CD8-positive, alpha-beta memory T cell (primary cell): ENCODE measurements around the gene MRPS23. TPM values are rescaled to one million over a fixed set of nuclear protein-coding genes. Genes with fewer than 3 reads are reported as not detected.

Experiments used
- CTCF ChIA-PET: fragments of 350-600 bp; sonication (Branson Sonifier 250); formaldehyde crosslinking; loops from one replicate; lab custom pipeline; 2021; ENCODE audit warnings: antibody characterized with exemption; lab: Charles Lee
- POLR2A ChIA-PET: fragments of 350-600 bp; sonication (Branson Sonifier 250); formaldehyde crosslinking; loops from one replicate; lab custom pipeline; 2021; ENCODE audit warnings: antibody characterized with exemption; lab: Charles Lee
- DNase-seq, 5 donors: peaks; one replicate each; pipeline versions ENCODE4 v3.0.0 to v3.0.0-alpha.2; 2020 to 2022; ENCODE audit warnings: mixed read lengths in 1 of 5
- H3K27ac ChIP-seq: one replicate; pipeline ENCODE4 v1.7.0; 2013; ENCODE audit warnings: low read depth, mild to moderate bottlenecking, low read length, moderate library complexity
- H3K27me3 ChIP-seq: 2 replicates; pipeline ENCODE4 v1.7.0; 2013; ENCODE audit warnings: low read length, mild to moderate bottlenecking; ENCODE audit not compliant: insufficient read depth, poor library complexity, severe bottlenecking
- H3K36me3 ChIP-seq: 2 replicates; pipeline ENCODE4 v1.7.0; 2013; ENCODE audit warnings: mild to moderate bottlenecking, low read length, moderate library complexity; ENCODE audit not compliant: insufficient read depth
- H3K4me1 ChIP-seq: 2 replicates; pipeline ENCODE4 v1.7.0; 2013; ENCODE audit warnings: mild to moderate bottlenecking, low read length, moderate library complexity; ENCODE audit not compliant: insufficient read depth
- H3K4me3 ChIP-seq: 2 replicates; pipeline ENCODE4 v1.7.0; 2013; ENCODE audit warnings: mild to moderate bottlenecking, low read length
- H3K9me3 ChIP-seq: 2 replicates; pipeline ENCODE4 v1.7.0; 2013; ENCODE audit warnings: mild to moderate bottlenecking, low read length
- H3K27ac Mint-ChIP-seq, 8 donors: one replicate each; pipeline ENCODE4 v1.8.0; 2020 to 2021; ENCODE audit warnings: mixed read lengths in 8 of 8, mild to moderate bottlenecking in 6 of 8, inconsistent platforms in 3 of 8, moderate library complexity in 3 of 8
- H3K27me3 Mint-ChIP-seq, 2 donors: one replicate each; pipeline ENCODE4 v1.8.0; 2020 to 2021; ENCODE audit warnings: mixed read lengths in 2 of 2, mild to moderate bottlenecking in 1 of 2, moderate library complexity in 1 of 2
- H3K36me3 Mint-ChIP-seq, 3 donors: one replicate each; pipeline ENCODE4 v1.8.0; 2020 to 2021; ENCODE audit warnings: mixed read lengths in 3 of 3, inconsistent platforms in 1 of 3, mild to moderate bottlenecking in 1 of 3
- H3K4me1 Mint-ChIP-seq, 3 donors: one replicate each; pipeline ENCODE4 v1.8.0; 2020 to 2021; ENCODE audit warnings: mixed read lengths in 3 of 3, inconsistent platforms in 1 of 3, mild to moderate bottlenecking in 1 of 3
- H3K4me3 Mint-ChIP-seq, 7 donors: one replicate each; pipeline ENCODE4 v1.8.0; 2020 to 2021; ENCODE audit warnings: mixed read lengths in 7 of 7, mild to moderate bottlenecking in 6 of 7, moderate library complexity in 4 of 7, inconsistent platforms in 2 of 7
- H3K9me3 Mint-ChIP-seq, 5 donors: one replicate each; pipeline ENCODE4 v1.8.0; 2020 to 2022; ENCODE audit warnings: mixed read lengths in 5 of 5, mild to moderate bottlenecking in 3 of 5, moderate library complexity in 2 of 5, inconsistent platforms in 1 of 5
- polyA plus RNA-seq: library from polyadenylated mRNA; unstranded; fragments of 300-500 nt; fragmentation: Illumina TruSeq; gene quantifications from one replicate; pipeline ENCODE4 v1.2.3, GENCODE V29; 2021
- total RNA-seq, 2 experiments: library from RNA; stranded (reverse); gene quantifications; one replicate each; pipeline ENCODE4 v1.2.3, GENCODE V29; 2021

MRPS23 gene
- total and polyA plus RNA-seq, 3 experiments from 2014 or later = 42.6 to 88.5 (median 83.1) TPM

DNA sequence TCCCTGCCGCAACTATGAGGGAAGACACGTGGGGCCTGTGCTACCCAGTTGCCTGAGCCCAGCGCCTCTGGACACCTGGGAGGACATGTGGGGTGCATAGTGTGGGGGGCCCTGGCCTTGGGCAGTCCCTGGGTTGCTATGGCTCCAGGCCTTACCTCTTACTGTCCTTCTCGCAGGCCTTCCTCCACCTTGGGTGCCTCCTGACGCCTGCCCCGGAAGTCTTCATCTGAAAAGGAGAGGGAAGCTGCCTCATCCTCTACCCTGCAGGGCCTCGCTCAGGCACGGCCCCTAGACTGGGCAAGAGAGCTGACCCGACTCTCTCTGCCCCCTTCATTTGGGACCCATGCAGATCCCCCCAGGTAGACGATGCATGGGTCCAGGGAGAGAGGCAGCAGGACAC lies 16.5 kb upstream of the MRPS23 start:
- ChIA-PET POLR2A (no interaction called here), CTCF (no interaction called here)
- H3K4me1 ChIP-seq = peaks cover 11% of the 10 kb centered on the region
- no peaks in the 10 kb centered on the region for H3K27me3 ChIP-seq
- H3K27me3 Mint-ChIP-seq = peaks cover 13 to 21% of the 10 kb centered on the region in 2 donors
- H3K4me1 Mint-ChIP-seq = peaks cover 0 to 11% (median 1%) of the 10 kb centered on the region in 3 donors
- H3K27ac ChIP-seq = no peak overlapping the region
- H3K27ac Mint-ChIP-seq = no peak overlapping the region
- no peak overlapping the region for H3K4me3 ChIP-seq
- H3K36me3 ChIP-seq = no peaks in the 10 kb centered on the region
- no peak for DNase-seq
- no peak overlapping the region for H3K4me3 Mint-ChIP-seq
- no peaks in the 10 kb centered on the region for H3K9me3 ChIP-seq
- H3K9me3 Mint-ChIP-seq = no peaks in the 10 kb centered on the region
- H3K36me3 Mint-ChIP-seq = no peaks in the 10 kb centered on the region

- DNase-seq = no peak
- Mint-ChIP-seq H3K9me3 (no peaks in the 10 kb centered on the region), H3K36me3 (no peaks in the 10 kb centered on the region), H3K4me3 (no peak overlapping the region), H3K4me1 (peaks cover 8 to 20% (median 11%) of the 10 kb centered on the region in 3 donors), H3K27me3 (peaks cover 19 to 26% of the 10 kb centered on the region in 2 donors), H3K27ac (peak overlapping the region in 1 of 8 donors; percentile 83)
- POLR2A ChIA-PET = no interaction called here
- Histone ChIP-seq H3K27me3 (no peaks in the 10 kb centered on the region), H3K36me3 (no peaks in the 10 kb centered on the region), H3K4me3 (no peak overlapping the region), H3K4me1 (peaks cover 21% of the 10 kb centered on the region), H3K27ac (no peak overlapping the region), H3K9me3 (no peaks in the 10 kb centered on the region)
- CTCF ChIA-PET = no interaction called here
Measured at GRCh38 chr17:57864273-57864672, 14.4 kb upstream of the MRPS23 start.

GRCh38 chr17:57862694-57863667 lies 13.1 kb upstream of the MRPS23 start:
- no peak overlapping the region for H3K27ac ChIP-seq
- CTCF ChIA-PET = interaction anchor here (1.4 to 6.7 kb wide), 2 partner anchors 134 to 138 kb away, joined by 4 to 54 read pairs; no protein-coding TSS in a partner anchor
- peaks cover 4% of the 10 kb centered on the region for H3K27me3 ChIP-seq
- Mint-ChIP-seq H3K9me3 (no peaks in the 10 kb centered on the region), H3K27me3 (peaks cover 23 to 39% of the 10 kb centered on the region in 2 donors), H3K36me3 (no peaks in the 10 kb centered on the region), H3K27ac (no peak overlapping the region), H3K4me1 (peaks cover 10 to 21% (median 11%) of the 10 kb centered on the region in 3 donors), H3K4me3 (peak overlapping the region in 1 of 7 donors; percentile 10)
- peaks cover 19% of the 10 kb centered on the region for H3K4me1 ChIP-seq
- peak in 1 of 5 donors; percentile 10 for DNase-seq
- H3K9me3 ChIP-seq = no peaks in the 10 kb centered on the region
- no peaks in the 10 kb centered on the region for H3K36me3 ChIP-seq
- POLR2A ChIA-PET = no interaction called here
- H3K4me3 ChIP-seq = no peak overlapping the region

GRCh38 chr17:57861790-57862693 lies 12.2 kb upstream of the MRPS23 start:
- ChIA-PET POLR2A (interaction anchor here (2.1 kb wide), 1 partner anchor 12 kb away, joined by 12 read pairs; the partner anchor contains the start of gene MRPS23), CTCF (interaction anchor here (1.4 to 6.7 kb wide), 3 partner anchors 12 to 139 kb away, joined by 4 to 54 read pairs (median 19); partner anchors contain the start of gene MRPS23)
- H3K9me3 Mint-ChIP-seq = no peaks in the 10 kb centered on the region
- peaks cover 10 to 17% (median 11%) of the 10 kb centered on the region in 3 donors for H3K4me1 Mint-ChIP-seq
- no peak for DNase-seq
- peaks cover 24 to 40% of the 10 kb centered on the region in 2 donors for H3K27me3 Mint-ChIP-seq
- Histone ChIP-seq H3K4me1 (peaks cover 13% of the 10 kb centered on the region), H3K4me3 (no peak overlapping the region), H3K27ac (no peak overlapping the region), H3K36me3 (no peaks in the 10 kb centered on the region), H3K9me3 (no peaks in the 10 kb centered on the region), H3K27me3 (peaks cover 4% of the 10 kb centered on the region)
- H3K27ac Mint-ChIP-seq = peak overlapping the region in 1 of 8 donors; percentile 72
- H3K4me3 Mint-ChIP-seq = peak overlapping the region in 3 of 7 donors; percentile 24 to 61 (median 57)
- H3K36me3 Mint-ChIP-seq = no peaks in the 10 kb centered on the region

DNA sequence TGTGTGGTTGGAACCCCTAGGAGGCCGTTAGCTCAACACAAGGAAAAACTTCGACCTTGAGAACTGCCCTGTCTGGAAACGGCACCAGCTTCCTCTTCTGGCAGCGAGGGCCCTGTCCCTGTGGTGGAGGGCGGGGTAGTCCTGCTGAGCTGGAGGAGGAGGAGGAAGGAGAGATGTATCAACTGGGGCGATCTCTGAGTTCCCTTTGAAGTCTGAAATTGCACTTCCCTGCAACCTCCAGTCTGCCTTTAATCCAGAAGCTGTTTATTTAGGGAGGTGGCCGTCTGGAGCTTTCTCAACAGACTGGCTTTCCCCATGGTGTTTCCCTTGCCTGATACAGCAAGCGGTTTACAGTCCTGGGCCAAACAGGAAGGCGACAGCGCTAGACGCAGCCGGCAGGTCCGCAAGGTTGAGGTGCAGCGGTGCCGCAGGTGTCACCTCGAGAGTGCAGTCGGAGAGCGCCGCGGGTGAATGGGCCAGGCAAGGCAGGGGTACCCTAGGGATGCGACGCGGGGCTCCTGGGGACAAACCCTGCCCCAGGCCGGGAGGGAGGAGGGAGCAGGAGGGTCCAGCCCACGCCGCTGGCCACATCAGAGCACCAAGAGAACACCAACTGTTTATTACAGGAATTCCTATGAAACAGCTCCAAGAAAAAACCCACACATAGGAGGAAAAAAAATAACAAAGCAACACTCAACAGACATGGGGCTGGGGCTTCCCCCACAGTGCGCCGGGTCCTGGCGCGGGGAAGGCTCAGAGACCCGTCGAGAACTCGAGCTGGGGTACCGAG lies 11.4 kb upstream of the MRPS23 start:
- Mint-ChIP-seq H3K4me3 (peak overlapping the region; percentile 25 to 84 (median 79)), H3K4me1 (peaks cover 10 to 17% (median 11%) of the 10 kb centered on the region in 3 donors), H3K27ac (peak overlapping the region in 4 of 8 donors; percentile 47 to 93 (median 62)), H3K9me3 (no peaks in the 10 kb centered on the region), H3K27me3 (peaks cover 24 to 40% of the 10 kb centered on the region in 2 donors), H3K36me3 (no peaks in the 10 kb centered on the region)
- ChIA-PET POLR2A (interaction anchor here (0.5 to 2.1 kb wide), 6 partner anchors 10 to 293 kb away, joined by 3 to 12 read pairs (median 4); partner anchors contain the start of genes MRPS23 and VEZF1), CTCF (interaction anchor here (0.8 to 6.7 kb wide), 13 partner anchors 9 to 261 kb away, joined by 3 to 54 read pairs (median 5); partner anchors contain the start of genes MRPS23 and SRSF1)
- peak; percentile 6 to 58 (median 22) for DNase-seq
- peak overlapping the region; percentile 14 for H3K4me3 ChIP-seq
- peaks cover 4% of the 10 kb centered on the region for H3K27me3 ChIP-seq
- H3K4me1 ChIP-seq = peaks cover 13% of the 10 kb centered on the region
- H3K36me3 ChIP-seq = no peaks in the 10 kb centered on the region
- H3K27ac ChIP-seq = no peak overlapping the region
- H3K9me3 ChIP-seq = no peaks in the 10 kb centered on the region

DNA sequence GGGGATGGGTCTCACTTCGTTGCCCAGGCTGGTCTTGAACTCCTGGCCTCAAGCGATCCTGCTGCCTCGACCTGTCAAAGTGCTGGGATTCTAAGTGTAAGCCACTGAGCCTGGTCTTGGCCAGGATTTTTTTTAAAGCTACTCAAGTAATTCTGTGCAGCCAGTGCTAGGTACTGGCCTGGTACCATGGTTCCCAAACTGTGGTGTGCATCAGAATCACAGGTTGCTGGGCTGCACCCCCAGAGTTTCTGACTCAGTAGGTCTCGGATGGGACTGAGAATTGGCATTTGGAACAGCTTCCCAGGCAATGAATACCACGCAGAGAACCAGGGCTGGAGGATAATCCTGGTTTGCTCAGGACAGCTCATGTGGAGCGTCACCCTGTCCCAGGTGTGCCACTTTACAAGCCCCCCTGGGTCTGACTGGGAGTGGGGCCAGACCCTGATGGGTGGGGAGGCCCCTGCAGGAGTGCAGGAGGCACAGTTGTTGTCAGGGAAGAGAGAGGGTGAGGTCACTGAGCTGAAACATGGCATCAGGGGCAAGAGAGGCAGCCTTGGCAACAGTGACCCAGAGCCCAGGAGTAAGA lies 10.7 kb upstream of the MRPS23 start:
- no peaks in the 10 kb centered on the region for H3K36me3 Mint-ChIP-seq
- peak overlapping the region in 6 of 7 donors; percentile 71 to 84 (median 80) for H3K4me3 Mint-ChIP-seq
- H3K4me1 Mint-ChIP-seq = peaks cover 10 to 17% (median 11%) of the 10 kb centered on the region in 3 donors
- no peak for DNase-seq
- H3K4me3 ChIP-seq = peak overlapping the region; percentile 14
- no peaks in the 10 kb centered on the region for H3K9me3 Mint-ChIP-seq
- H3K27me3 Mint-ChIP-seq = peaks cover 24 to 40% of the 10 kb centered on the region in 2 donors
- H3K27ac Mint-ChIP-seq = peak overlapping the region in 2 of 8 donors; percentile 73 to 78
- ChIA-PET POLR2A (interaction anchor here (0.6 to 2.1 kb wide), 5 partner anchors 11 to 310 kb away, joined by 3 to 12 read pairs (median 4); partner anchors contain the start of genes MRPS23 and VEZF1), CTCF (interaction anchor here (0.8 to 6.7 kb wide), 14 partner anchors 9 to 262 kb away, joined by 3 to 54 read pairs (median 5); partner anchors contain the start of genes MRPS23 and SRSF1)
- H3K27me3 ChIP-seq = peaks cover 4% of the 10 kb centered on the region
- H3K36me3 ChIP-seq = no peaks in the 10 kb centered on the region
- H3K9me3 ChIP-seq = no peaks in the 10 kb centered on the region
- H3K4me1 ChIP-seq = peaks cover 13% of the 10 kb centered on the region
- H3K27ac ChIP-seq = no peak overlapping the region
